Activated T-cell treated with anti-CD3 and anti-CD28 coated beads for 4 hours (primary cell): ENCODE measurements around the gene MEMO1.
"Not testable (repeated sequence)": the region's sequence is repeated elsewhere in the genome, so short reads cannot be mapped to it uniquely, and the experiment has no call there.

Experiments used
- DNase-seq: peaks from one replicate; pipeline ENCODE4 v3.0.0-alpha.2; 2020

MEMO1 gene

GRCh38 chr2:31956312-31956711, 54.5 kb downstream of the MEMO1 start:
- no peak for DNase-seq

- DNase-seq: not testable (repeated sequence)
These were observed 57.7 kb downstream of the MEMO1 start for GRCh38 chr2:31953095-31953494.

GRCh38 chr2:31950946-31951562, 59.8 kb downstream of the MEMO1 start:
- DNase-seq: no peak

GRCh38 chr2:31947871-31948270, 62.9 kb downstream of the MEMO1 start:
- DNase-seq: no peak

GRCh38 chr2:31946838-31947237, 64.0 kb downstream of the MEMO1 start:
- DNase-seq: no peak

GRCh38 chr2:31945572-31945935, 65.3 kb downstream of the MEMO1 start:
- no peak for DNase-seq

- DNase-seq: no peak
These were observed 65.8 kb downstream of the MEMO1 start for GRCh38 chr2:31944828-31945571.

- no peak for DNase-seq
These were observed 67.1 kb downstream of the MEMO1 start for GRCh38 chr2:31943636-31944225.

GRCh38 chr2:31940920-31941319, 69.9 kb downstream of the MEMO1 start:
- DNase-seq: no peak

GRCh38 chr2:31937741-31938140, 73.1 kb downstream of the MEMO1 start:
- DNase-seq: no peak

GRCh38 chr2:31935370-31935769, 75.4 kb downstream of the MEMO1 start:
- no peak for DNase-seq

- DNase-seq: no peak
These were observed 77.7 kb downstream of the MEMO1 start for GRCh38 chr2:31933066-31933465.

- DNase-seq: no peak
These were observed 78.2 kb downstream of the MEMO1 start for GRCh38 chr2:31932589-31932988.

- no peak for DNase-seq
These were observed 78.9 kb downstream of the MEMO1 start for GRCh38 chr2:31931916-31932315.

GRCh38 chr2:31925517-31925916, 85.3 kb downstream of the MEMO1 start:
- no peak for DNase-seq

- DNase-seq: no peak
These were observed 87.1 kb downstream of the MEMO1 start for GRCh38 chr2:31923662-31924061.

- DNase-seq: no peak
These were observed 88.0 kb downstream of the MEMO1 start for GRCh38 chr2:31922542-31923408.

- no peak for DNase-seq
These were observed 89.8 kb downstream of the MEMO1 start for GRCh38 chr2:31920962-31921361.

- no peak for DNase-seq
These were observed 91.3 kb downstream of the MEMO1 start for GRCh38 chr2:31919499-31919898.

- DNase-seq: no peak
These were observed 101.1 kb downstream of the MEMO1 start for GRCh38 chr2:31909661-31910060.

GRCh38 chr2:31907491-31907890, 103.3 kb downstream of the MEMO1 start:
- not testable (repeated sequence) for DNase-seq

- no peak for DNase-seq
These were observed 107.6 kb downstream of the MEMO1 start for GRCh38 chr2:31903109-31903780.

- DNase-seq: no peak
These were observed 108.9 kb downstream of the MEMO1 start for GRCh38 chr2:31901900-31902299.
